Measurements from ENCODE around the gene LAMB1. TPM values are rescaled to one million over a fixed set of nuclear protein-coding genes. Genes with fewer than 3 reads are reported as not detected.

LAMB1 gene
- total and polyA plus RNA-seq, 3 donors from 2014 or later: 42.0 to 65.2 (median 43.1) TPM

GRCh38 chr7:108026116-108026515 lies 23.2 kb upstream of the LAMB1 start:
- TF ChIP-seq CTCF (IDR thresholded peaks at IDR 0.05) (no peak), POLR2A (IDR thresholded peaks at IDR 0.05) (no peak)
- no peaks in the 10 kb centered on the region for H3K36me3 ChIP-seq (ENCODE audit: low read depth, missing control alignments)
- no peaks in the 10 kb centered on the region for H3K4me1 ChIP-seq
- intact Hi-C loops (cut with DNase I; ENCODE audit: low total_unique reads): no loop called here
- no peaks in the 10 kb centered on the region for H3K27me3 ChIP-seq
- no peak overlapping the region for H3K4me3 ChIP-seq
- DNase-seq: no peak
- no peaks in the 10 kb centered on the region for H3K9me3 ChIP-seq
- H3K27ac ChIP-seq: no peak overlapping the region
- WGBS, 2 donors: 92 to 96% methylated on average over 5 of the region's 5 CpGs

GRCh38 chr7:108024538-108024937 lies 21.6 kb upstream of the LAMB1 start:
- Histone ChIP-seq H3K9me3 (no peaks in the 10 kb centered on the region), H3K27me3 (no peaks in the 10 kb centered on the region), H3K4me3 (no peak overlapping the region), H3K36me3 (ENCODE audit: low read depth, missing control alignments) (no peaks in the 10 kb centered on the region), H3K27ac (no peak overlapping the region), H3K4me1 (no peaks in the 10 kb centered on the region)
- TF ChIP-seq CTCF (IDR thresholded peaks at IDR 0.05) (no peak), POLR2A (IDR thresholded peaks at IDR 0.05) (no peak)
- intact Hi-C loops (cut with DNase I; ENCODE audit: low total_unique reads): no loop called here
- no peak for DNase-seq
- WGBS, 2 donors: 81 to 96% methylated on average over 6 of the region's 6 CpGs

- Histone ChIP-seq H3K4me1 (no peaks in the 10 kb centered on the region), H3K36me3 (ENCODE audit: low read depth, missing control alignments) (no peaks in the 10 kb centered on the region), H3K27ac (no peak overlapping the region), H3K9me3 (no peaks in the 10 kb centered on the region), H3K4me3 (no peak overlapping the region), H3K27me3 (no peaks in the 10 kb centered on the region)
- 83 to 95% methylated on average over 2 of the region's 2 CpGs for WGBS, 2 donors
- no peak for TF ChIP-seq CTCF (IDR thresholded peaks at IDR 0.05)
- no peak for TF ChIP-seq POLR2A (IDR thresholded peaks at IDR 0.05)
- intact Hi-C loops (cut with DNase I; ENCODE audit: low total_unique reads): no loop called here
- DNase-seq: no peak
Measured at GRCh38 chr7:108020585-108020984, 17.6 kb upstream of the LAMB1 start.

- TF ChIP-seq CTCF (IDR thresholded peaks at IDR 0.05) (no peak), POLR2A (IDR thresholded peaks at IDR 0.05) (no peak)
- no peaks in the 10 kb centered on the region for H3K27me3 ChIP-seq
- no peaks in the 10 kb centered on the region for H3K36me3 ChIP-seq (ENCODE audit: low read depth, missing control alignments)
- H3K4me3 ChIP-seq: no peak overlapping the region
- no peak for DNase-seq
- H3K4me1 ChIP-seq: no peaks in the 10 kb centered on the region
- intact Hi-C loops (cut with DNase I; ENCODE audit: low total_unique reads): no loop called here
- no peak overlapping the region for H3K27ac ChIP-seq
- no peaks in the 10 kb centered on the region for H3K9me3 ChIP-seq
- WGBS, 2 donors: 92 to 99% methylated on average over 4 of the region's 4 CpGs
Measured at GRCh38 chr7:108018668-108019067, 15.7 kb upstream of the LAMB1 start.

- intact Hi-C loops (cut with DNase I; ENCODE audit: low total_unique reads): no loop called here
- no peaks in the 10 kb centered on the region for H3K27me3 ChIP-seq
- no peaks in the 10 kb centered on the region for H3K36me3 ChIP-seq (ENCODE audit: low read depth, missing control alignments)
- H3K9me3 ChIP-seq: no peaks in the 10 kb centered on the region
- no peak for DNase-seq
- no peak overlapping the region for H3K4me3 ChIP-seq
- TF ChIP-seq CTCF (IDR thresholded peaks at IDR 0.05): no peak
- TF ChIP-seq POLR2A (IDR thresholded peaks at IDR 0.05): no peak
- 73 to 89% methylated on average over 4 of the region's 4 CpGs for WGBS, 2 donors
- H3K4me1 ChIP-seq: no peaks in the 10 kb centered on the region
- no peak overlapping the region for H3K27ac ChIP-seq
Measured at GRCh38 chr7:108017776-108018151, 14.8 kb upstream of the LAMB1 start.
